SU-DHL-6 (cell line): Measurements from ENCODE around the gene VPS4A.

Experiments
- H2AFZ ChIP-seq: fragments of 200-600 bp; sonication (generic); 2 replicates; pipeline ENCODE4 v1.6.1; 2014; ENCODE audit warnings: low read depth, mild to moderate bottlenecking, moderate library complexity, mixed read lengths, antibody characterized with exemption, low read length; ENCODE audit not compliant: severe bottlenecking
- H3F3A ChIP-seq: fragments of 200-600 bp; shearing (Covaris generic); 2 replicates; pipeline ENCODE4 v1.6.0; 2016; ENCODE audit warnings: antibody characterized with exemption, mild to moderate bottlenecking; ENCODE audit not compliant: insufficient read depth
- H3K27ac ChIP-seq: fragments of 200-600 bp; sonication (generic); 2 replicates; pipeline ENCODE4 v1.5.1; 2016; ENCODE audit warnings: low read depth, mild to moderate bottlenecking, low read length, moderate library complexity, mixed read lengths
- H3K27me3 ChIP-seq: fragments of 200-600 bp; sonication (generic), shearing (Covaris generic); 2 replicates; pipeline ENCODE4 v1.6.0; 2014; ENCODE audit warnings: mild to moderate bottlenecking, low read length
- H3K36me3 ChIP-seq: fragments of 200-600 bp; sonication (generic); 2 replicates; pipeline ENCODE4 v1.6.1; 2014; ENCODE audit warnings: mild to moderate bottlenecking, low read length, mixed read lengths
- H3K4me2 ChIP-seq: fragments of 300-600, 200-600 bp; shearing (Covaris generic), sonication (generic); 2 replicates; pipeline ENCODE4 v1.6.0; 2014; ENCODE audit warnings: low read length, low read depth, mild to moderate bottlenecking; ENCODE audit not compliant: poor library complexity, severe bottlenecking
- H3K4me3 ChIP-seq: fragments of 200-600 bp; sonication (generic); 2 replicates; pipeline ENCODE4 v1.5.1; 2014; ENCODE audit warnings: antibody characterized with exemption, low read length, mild to moderate bottlenecking, mixed read lengths; ENCODE audit not compliant: insufficient read depth, poor library complexity, severe bottlenecking
- H3K79me2 ChIP-seq: fragments of 200-600 bp; sonication (generic); 2 replicates; pipeline ENCODE4 v1.6.1; 2014; ENCODE audit warnings: mild to moderate bottlenecking, low read length, moderate library complexity; ENCODE audit not compliant: insufficient read depth
- H3K9ac ChIP-seq: fragments of 200-600 bp; sonication (generic); 2 replicates; pipeline ENCODE4 v1.7.0; 2014; ENCODE audit warnings: mild to moderate bottlenecking, low read length
- H3K9me2 ChIP-seq: fragments of 200-600 bp; sonication (generic); replicated peaks from 2 replicates; pipeline ENCODE4 v1.6.1; 2014; ENCODE audit warnings: low read length; ENCODE audit not compliant: insufficient read depth
- H3K9me3 ChIP-seq: fragments of 200-600 bp; sonication (generic); 2 replicates; pipeline ENCODE4 v1.6.1; 2014; ENCODE audit warnings: low read length, mixed read lengths; ENCODE audit not compliant: insufficient read depth
- H4K20me1 ChIP-seq: fragments of 200-600 bp; sonication (generic); 2 replicates; pipeline ENCODE4 v1.6.1; 2014; ENCODE audit warnings: low read depth, mild to moderate bottlenecking, antibody characterized with exemption, low read length, moderate library complexity, mixed read lengths
- CTCF ChIP-seq: fragments of 200-600 bp; sonication (generic); IDR thresholded peaks from one replicate; pipeline ENCODE4 v1.5.1; 2017; ENCODE audit warnings: antibody characterized with exemption, mild to moderate bottlenecking, low read length, moderate library complexity; ENCODE audit not compliant: insufficient read depth, poor library complexity, severe bottlenecking
- EZH2phosphoT487 ChIP-seq: fragments of 200-600 bp; sonication (generic), shearing (Covaris generic); conservative IDR thresholded peaks from 2 replicates; pipeline ENCODE4 v1.6.1; 2018; ENCODE audit warnings: mild to moderate bottlenecking, antibody characterized with exemption, low read length, moderate library complexity, mixed read lengths

VPS4A gene

GRCh38 chr16:69315486-69316311, 4.5 kb downstream of the VPS4A start:
- TF ChIP-seq EZH2phosphoT487 = no peak
- no peak for TF ChIP-seq CTCF
- Histone ChIP-seq H3K4me3 (no peak overlapping the region), H3F3A (no peaks in the 10 kb centered on the region), H3K79me2 (peaks cover 35% of the 10 kb centered on the region), H3K9me2 (no peaks in the 10 kb centered on the region), H3K9ac (no peak overlapping the region), H3K27ac (no peak overlapping the region), H4K20me1 (no peaks in the 10 kb centered on the region; the same call in 1 of the 2 replicates), H2AFZ (no peak overlapping the region), H3K9me3 (no peaks in the 10 kb centered on the region), H3K36me3 (no peaks in the 10 kb centered on the region), H3K4me2 (no peak overlapping the region), H3K27me3 (no peaks in the 10 kb centered on the region)

- H3K79me2 ChIP-seq = peaks cover 35% of the 10 kb centered on the region
- H3K9ac ChIP-seq = no peak overlapping the region
- H3K4me3 ChIP-seq = no peak overlapping the region
- H3K4me2 ChIP-seq = no peak overlapping the region
- H3F3A ChIP-seq = no peaks in the 10 kb centered on the region
- H3K9me2 ChIP-seq = no peaks in the 10 kb centered on the region
- no peak overlapping the region for H3K27ac ChIP-seq
- H3K9me3 ChIP-seq = no peaks in the 10 kb centered on the region
- H3K27me3 ChIP-seq = no peaks in the 10 kb centered on the region
- H2AFZ ChIP-seq = no peak overlapping the region
- TF ChIP-seq CTCF = no peak
- TF ChIP-seq EZH2phosphoT487 = no peak
- no peaks in the 10 kb centered on the region for H3K36me3 ChIP-seq
- H4K20me1 ChIP-seq = no peaks in the 10 kb centered on the region; the same call in 1 of the 2 replicates
Measured at GRCh38 chr16:69316595-69317034, 5.5 kb downstream of the VPS4A start.

- Histone ChIP-seq H3K4me2 (no peak overlapping the region), H3K4me3 (no peak overlapping the region), H3K36me3 (no peaks in the 10 kb centered on the region), H3K9ac (no peak overlapping the region), H3K27me3 (no peaks in the 10 kb centered on the region), H3K27ac (no peak overlapping the region), H4K20me1 (peaks cover 3% of the 10 kb centered on the region; the same call in 1 of the 2 replicates), H3K79me2 (peaks cover 23% of the 10 kb centered on the region), H3F3A (no peaks in the 10 kb centered on the region), H2AFZ (no peak overlapping the region), H3K9me3 (no peaks in the 10 kb centered on the region), H3K9me2 (no peaks in the 10 kb centered on the region)
- TF ChIP-seq EZH2phosphoT487 = no peak
- TF ChIP-seq CTCF = no peak
Measured at GRCh38 chr16:69318177-69318910, 7.2 kb downstream of the VPS4A start.
